ENCODE results near the gene KLK10. TPM values are rescaled to one million over a fixed set of nuclear protein-coding genes. Genes with fewer than 3 reads are reported as not detected.

The KLK10 gene
- total RNA-seq, 4 donors from 2014 or later, result 1.0 TPM; not detected in 3

GRCh38 chr19:51000981-51001380, 18.5 kb downstream of the KLK10 start:
- TF ChIP-seq CTCF (IDR thresholded peaks at IDR 0.05; ENCODE audit: low read depth), result no peak

GRCh38 chr19:51000426-51000825, 19.1 kb downstream of the KLK10 start:
- TF ChIP-seq CTCF (IDR thresholded peaks at IDR 0.05; ENCODE audit: low read depth), result no peak

- TF ChIP-seq CTCF (IDR thresholded peaks at IDR 0.05; ENCODE audit: low read depth), result no peak
Observed at GRCh38 chr19:50998686-50999085, 20.8 kb downstream of the KLK10 start.

GRCh38 chr19:50998061-50998460, 21.4 kb downstream of the KLK10 start:
- TF ChIP-seq CTCF (IDR thresholded peaks at IDR 0.05; ENCODE audit: low read depth), result no peak

- no peak for TF ChIP-seq CTCF (IDR thresholded peaks at IDR 0.05; ENCODE audit: low read depth)
Observed at GRCh38 chr19:50994129-50994528, 25.4 kb downstream of the KLK10 start.

- TF ChIP-seq CTCF (IDR thresholded peaks at IDR 0.05; ENCODE audit: low read depth), result no peak
Observed at GRCh38 chr19:50992666-50993035, 26.9 kb downstream of the KLK10 start.

GRCh38 chr19:50983625-50984292, 35.8 kb downstream of the KLK10 start, which contains the start of gene KLK7:
TSS of gene KLK7 (minus strand) at chr19:50983917. CDS start at chr19:50982399, 1,518 bp downstream.
- TF ChIP-seq CTCF (IDR thresholded peaks at IDR 0.05; ENCODE audit: low read depth), result no peak

Data from subcutaneous adipose tissue (tissue), 4 donors.